HG02870 (cell line): Measurements from ENCODE around the gene HES7.

Experiments
- ATAC-seq: cut with Tn5 transposase; IDR thresholded peaks from one replicate; pipeline ENCODE4 v1.9.1; 2021; ENCODE audit warnings: mild to moderate bottlenecking, moderate library complexity; ENCODE audit not compliant: unreplicated experiment

Gene HES7

DNA sequence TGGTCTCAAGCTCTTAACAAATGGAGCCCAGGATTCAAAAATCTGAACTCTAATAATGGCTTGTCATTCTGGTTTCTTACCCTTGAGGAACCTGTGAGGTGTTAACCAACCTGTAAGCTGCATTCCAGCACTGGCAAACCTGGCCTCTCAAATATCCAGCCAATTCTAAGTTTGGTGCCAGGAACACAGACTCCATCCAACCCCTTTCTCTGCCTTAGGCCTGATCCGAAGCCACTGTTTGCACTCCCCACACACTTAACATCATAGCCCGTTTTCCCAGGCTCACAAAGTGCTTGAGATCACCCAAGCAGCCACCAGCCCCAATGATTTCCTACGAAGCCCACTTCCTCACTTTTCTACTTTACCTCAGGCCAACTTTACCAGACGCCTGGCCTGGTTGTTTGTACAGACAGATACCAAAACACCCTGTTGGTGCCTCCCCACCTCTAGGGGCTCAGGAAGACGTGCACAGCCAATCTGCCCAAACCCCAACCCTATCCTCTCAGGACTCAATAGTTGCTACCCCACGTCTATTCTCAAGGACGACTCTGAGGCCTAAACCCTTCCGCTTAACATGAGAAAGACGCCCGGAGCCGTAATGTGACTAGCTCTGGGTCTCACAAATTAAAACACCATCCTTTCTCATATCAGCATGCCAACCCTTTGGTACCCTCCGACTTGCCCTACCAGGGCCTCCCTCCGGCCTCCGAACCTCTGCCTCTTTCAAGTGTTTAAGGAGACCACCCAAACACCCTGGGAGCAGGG is 31.5 kb upstream of the HES7 start:
- no peak for ATAC-seq

DNA sequence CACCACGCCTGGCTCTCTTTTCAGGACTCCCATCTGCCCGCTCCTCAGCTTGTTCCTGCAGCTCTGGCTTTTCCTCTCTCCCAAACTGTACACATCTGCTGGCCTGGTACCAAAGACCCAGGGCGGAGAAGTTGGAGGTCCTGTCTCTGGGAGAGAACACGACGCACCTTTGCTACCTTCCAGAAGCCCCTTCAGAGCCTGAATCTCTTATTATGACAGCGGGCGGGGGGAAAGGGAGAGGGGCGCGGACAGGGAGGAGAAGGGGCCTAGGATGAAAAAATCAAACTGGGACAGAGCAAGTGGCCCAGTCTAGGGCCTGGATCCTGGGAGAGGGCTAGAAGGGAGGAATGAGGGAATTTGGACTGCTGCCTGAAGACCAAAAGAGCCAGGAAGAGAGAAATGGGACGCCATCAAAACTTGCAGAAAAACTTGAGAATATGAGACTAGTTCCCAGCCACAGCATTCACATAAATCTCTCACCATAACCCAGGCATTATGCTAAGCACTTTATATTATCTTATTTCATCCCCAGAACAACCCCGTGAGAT is 30.8 kb upstream of the HES7 start:
- ATAC-seq = no peak

DNA sequence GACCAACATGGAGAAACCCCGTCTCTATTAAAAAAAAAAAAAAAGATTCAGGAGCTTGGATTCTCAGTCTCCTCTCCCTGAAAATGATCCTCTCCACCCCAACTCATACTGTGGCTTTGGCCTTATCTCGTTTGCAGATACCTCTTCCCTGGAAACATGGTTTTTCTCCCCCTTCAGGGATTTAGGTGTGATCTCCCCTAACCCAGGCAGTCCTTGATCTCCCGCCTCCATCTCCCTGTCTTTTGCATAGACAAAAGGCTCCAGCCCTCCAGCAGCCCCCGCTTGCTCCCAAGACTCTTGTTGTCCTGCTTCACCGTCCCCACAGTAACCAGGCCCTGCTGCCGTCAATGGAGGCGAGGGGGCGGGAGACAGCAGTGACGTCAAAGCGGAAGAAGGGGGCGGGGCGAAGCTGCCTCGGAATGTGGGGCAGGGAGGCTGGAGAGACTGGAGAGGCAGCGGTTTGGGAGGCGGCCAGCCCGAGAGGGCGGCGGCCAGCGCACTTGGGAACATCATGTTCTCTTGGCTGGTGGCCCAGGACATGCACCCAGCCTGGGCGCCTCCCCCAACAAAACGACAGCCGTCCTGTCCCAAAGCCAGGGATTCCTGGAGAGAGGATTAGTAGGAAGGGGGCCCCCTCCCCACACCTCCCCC is 30.2 kb upstream of the HES7 start:
- no peak for ATAC-seq

DNA sequence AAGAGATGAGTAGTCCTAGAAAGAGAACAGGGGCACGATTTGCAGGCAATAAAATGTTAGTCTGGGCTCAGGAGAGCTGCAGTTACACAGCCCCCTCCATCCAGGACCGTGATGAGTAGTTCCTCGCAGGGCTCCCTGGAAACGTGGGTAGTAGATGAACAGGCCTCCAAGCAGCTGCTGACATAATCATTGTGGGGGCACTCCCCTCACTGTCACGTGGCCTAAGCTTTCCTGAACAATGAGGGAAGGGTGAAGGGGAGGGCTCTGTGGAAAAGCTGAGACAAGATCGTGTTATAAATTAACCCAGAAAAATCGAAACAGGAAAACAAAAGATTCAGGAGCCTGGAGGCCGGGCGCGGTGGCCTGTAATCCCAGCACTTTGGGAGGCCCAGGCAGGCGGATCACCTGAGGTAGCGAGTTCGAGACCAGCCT is 29.6 kb upstream of the HES7 start:
- no peak for ATAC-seq

DNA sequence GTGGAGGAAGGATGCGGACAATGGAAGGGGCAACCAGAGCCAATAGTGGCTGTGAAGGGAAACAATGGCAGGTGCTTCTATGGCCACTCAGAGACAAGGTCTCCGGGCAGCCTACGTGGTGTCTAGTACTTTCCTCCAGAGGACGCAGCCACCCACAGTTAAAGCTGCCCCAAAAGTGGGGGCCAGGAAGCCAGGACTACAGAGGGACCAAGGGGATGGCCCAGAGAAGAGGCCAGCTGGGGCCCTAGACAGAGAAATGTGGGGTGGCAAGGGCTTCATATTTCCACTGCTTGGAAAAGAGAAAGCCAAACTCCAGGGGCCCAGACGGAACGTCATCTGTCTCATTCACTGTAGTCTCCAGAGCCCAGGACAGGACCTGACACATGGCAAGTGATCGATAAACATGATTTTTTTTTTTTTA is 29.1 kb upstream of the HES7 start:
- no peak for ATAC-seq

DNA sequence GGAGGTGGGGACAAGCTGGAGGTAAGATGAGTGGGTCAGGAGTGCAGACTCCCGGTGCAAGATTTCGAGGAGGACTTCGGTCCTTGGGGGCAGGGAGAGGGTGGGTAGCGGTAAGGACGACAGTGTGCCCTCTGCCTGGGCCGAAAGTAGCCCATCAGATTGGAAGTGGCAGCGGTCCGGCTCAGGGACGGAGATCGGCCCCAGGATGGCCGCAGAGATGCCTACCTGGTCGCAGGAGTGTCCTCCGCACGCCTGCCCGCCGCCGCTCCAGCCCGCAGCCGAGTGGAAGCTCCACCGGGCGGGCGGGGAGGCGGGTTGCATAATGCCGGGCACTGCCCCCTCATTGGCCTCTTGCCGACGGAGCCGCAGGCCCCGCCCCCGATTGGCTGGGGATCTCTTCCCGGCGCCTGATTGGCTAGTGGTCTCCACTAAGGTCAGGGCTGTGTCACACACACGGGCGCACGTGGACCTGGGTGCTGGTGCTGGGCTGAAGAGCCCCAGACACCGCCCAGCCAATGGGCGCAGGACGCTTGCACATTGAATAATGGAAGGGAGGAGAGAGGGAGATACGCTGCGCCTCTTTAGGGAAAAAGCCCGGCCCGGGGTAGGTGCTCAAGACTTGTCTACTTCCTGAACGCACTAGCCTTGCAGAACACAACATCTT is 28.3 kb upstream of the HES7 start, which contains the start of gene PER1:
PER1 (minus strand) TSS at position 293 of the 664 bp plus-strand sequence. CDS start 1,698 bp downstream, outside the sequence.
- no peak for ATAC-seq

DNA sequence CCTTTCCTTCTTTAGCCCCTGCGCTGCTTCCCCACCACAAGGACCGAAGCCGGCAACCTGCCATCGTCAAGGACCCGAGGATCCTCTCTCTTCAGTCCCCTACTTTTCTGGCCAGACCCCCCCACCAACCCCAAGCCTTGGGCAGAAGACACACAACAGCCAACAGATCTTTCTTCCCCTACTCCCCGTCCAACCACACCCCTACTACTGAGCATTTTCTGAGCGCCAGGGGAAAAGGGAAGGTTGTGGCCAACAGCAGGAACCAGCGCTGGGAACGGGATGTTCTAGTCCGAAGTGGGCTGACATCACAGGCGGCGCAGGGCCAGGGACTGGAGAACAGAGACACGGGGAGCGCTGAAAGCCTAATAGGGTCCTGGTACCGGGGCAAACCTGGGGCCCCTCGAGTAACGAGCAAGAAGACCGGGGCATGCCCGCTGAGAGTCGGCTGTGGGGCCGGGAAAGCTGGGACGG is 27.8 kb upstream of the HES7 start:
- no peak for ATAC-seq

DNA sequence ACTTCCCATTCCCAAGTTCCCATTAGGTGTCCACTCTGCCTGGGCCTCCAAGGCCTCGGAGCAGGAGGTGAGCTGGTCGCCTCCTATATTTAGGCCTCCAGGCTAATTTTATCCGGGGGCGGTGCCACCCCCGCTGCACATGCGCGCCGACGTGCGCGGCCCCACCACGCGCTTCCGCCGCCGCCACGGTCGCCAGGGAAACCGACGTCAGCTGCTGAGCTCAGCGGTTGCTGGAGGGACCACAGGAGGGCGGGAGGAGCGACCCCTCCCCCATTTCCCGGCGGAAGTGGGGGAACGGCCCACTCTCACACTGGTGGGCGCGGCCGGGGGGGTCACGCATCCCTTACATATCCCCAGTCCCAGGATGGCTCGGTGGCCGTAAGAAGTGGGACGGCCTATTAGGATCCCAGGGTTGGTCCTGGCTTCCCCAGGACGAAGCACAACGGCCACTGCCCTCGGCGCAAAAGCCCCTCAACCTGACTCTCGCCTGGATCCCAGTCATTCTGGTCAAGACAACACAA is 27.3 kb upstream of the HES7 start:
- ATAC-seq = peak; percentile 45

DNA sequence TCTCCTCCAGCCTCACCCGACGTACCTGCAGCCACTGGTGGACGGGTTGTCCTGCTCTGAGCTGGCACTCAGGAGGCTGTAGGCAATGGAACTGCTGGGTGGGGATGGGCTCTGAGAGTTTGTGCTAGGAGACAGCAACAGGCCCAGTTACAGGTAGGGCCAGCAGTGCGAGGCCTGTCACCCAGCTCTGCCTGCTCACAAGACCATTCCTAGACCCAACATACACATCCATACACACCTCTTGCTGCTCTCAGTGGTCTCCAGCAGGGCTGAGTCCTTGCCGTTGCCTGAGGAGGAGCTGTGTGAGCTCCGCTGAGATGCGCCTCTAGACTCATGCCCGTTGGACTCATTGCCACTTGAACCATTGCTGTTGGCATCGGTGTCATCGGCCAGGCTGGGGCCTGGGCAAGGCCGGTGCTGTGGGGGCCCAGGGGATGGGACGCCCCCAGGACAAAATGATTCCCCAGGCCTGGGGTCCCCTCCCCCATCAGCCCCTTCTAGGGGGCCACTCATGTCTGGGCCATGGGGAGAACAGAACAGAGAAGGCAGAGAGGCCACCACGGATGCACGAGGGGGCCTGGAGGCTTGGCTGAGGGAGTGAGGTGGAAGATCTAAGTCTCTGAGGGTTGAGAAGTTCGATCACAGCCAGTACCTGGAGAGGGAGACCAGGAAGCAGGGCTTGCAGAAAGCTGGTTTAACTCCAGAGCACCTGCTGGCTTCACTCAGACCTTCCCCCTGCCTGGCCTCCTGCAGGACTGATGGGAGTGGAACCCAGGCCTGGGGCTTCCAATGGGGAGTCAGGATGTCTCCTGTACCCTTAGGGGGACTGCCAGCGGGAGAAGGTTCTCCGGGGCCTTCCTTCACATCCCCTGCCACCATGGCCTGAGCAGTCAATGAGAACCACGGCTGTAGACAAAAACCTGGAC is 26.6 kb upstream of the HES7 start:
- ATAC-seq = no peak

DNA sequence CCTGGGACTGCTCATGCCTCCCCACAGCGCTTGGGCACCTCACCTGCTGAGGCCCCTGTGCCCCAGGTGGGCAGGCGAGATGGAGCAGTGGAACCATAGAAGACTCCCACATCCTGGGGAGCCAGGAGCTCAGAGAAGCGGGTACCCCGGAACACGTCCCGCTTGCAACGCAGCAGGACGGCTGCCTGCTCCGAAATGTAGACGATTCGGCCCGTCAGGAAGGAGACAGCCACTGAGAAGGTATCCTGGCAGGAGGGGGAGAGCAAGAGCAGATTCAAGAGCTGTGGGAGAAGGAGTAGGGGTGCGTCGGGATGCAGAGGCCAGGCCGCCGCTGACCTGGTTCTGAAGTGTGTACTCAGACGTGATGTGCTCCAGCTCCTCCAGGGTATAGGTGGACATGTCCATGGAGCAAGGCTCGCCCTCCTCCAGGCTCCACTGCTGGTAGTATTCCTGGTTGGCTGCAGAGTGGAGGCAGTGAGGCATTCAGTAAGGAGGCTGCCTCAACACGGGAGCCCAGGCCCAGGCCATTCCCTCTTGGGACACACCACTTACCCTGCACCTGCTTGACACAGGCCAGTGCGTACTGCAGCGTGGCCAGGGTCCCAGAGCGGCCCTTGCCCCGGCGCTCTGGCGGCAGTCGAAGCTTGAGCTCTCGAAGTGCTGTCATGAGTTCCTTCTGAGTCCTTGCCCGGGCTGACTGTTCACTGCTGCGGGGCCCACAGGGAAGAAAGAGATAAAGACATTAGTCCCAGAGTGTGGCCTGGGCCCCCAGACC is 25.7 kb upstream of the HES7 start:
- no peak for ATAC-seq

DNA sequence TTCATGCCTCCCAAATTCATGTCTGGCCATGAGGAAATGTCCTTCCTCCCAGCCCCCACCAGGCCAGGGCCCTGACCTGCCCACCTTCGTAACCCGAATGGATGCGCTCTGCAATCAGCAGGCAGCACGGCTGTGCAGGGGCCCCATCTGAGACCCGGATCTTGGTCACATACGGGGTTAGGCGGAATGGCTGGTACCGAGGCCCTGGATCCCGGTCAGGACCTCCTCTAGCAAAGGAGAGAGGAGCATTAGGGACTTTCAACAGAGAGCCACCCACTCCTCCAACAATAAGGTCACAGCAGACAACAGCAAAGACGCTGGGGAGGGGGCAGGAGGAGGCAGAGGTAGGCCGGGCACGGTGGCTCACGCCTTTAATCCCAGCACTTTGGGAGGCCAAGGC is 24.7 kb upstream of the HES7 start:
- no peak for ATAC-seq

DNA sequence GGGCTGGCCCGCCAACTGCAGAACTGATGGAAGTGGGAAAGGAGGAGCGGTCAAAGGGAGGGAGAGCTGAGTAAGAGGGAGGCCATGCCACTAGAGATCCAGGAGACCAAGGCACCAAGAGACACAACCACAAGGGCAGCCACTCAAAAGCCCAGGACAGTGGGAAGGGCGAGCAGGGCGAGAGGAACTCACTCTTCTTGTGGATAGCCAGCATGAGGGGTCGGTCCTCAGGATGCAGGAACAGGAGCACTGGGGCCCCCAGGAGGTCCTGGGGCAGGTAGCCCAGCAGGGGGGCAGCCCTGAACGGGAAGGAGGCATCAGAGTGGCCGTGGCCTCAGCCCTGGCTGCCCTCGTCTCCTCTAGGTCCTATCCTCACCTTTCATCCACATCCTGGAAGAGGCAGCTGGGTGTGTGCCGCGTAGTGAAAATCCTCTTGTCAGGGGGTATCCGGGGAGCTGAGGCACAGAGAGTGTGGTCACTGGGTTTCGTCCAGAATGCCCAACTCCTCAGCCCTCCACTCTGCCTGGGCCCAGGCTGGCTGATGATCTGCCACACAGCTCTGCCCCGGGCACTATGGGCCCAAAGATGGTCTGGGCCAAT is 24.0 kb upstream of the HES7 start:
- no peak for ATAC-seq

DNA sequence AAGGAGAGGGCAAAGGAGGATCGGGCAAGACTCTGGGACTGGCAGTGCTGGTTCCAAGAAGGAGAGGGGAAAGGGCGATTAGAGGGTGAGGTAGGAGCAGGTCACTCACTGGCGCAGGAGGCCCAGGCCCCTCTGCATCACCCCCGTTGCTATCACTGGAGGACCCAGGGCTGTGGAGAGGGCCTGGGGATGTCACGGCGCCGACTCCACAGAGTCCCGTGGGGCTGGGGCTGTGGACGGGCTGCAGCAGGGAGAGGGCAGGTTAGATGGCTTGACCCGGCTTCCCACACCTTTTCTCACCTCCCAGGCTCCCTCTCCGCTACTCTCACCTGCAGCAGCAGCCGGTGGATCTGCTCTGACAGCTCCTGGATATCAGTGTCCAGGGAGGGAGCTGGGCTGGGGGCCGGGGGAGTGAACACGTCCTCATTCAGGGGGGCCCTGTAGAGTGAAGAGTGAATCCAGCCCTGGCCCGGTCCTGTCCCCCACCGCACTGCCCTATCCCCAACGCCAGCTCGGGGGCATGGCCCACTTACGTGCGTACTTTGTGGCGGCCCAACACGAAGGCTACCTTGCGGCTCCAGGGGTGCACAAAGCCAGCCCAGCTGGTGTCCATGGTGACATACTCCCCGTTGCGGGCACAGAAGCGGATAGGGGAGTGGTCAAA is 23.4 kb upstream of the HES7 start:
- no peak for ATAC-seq

DNA sequence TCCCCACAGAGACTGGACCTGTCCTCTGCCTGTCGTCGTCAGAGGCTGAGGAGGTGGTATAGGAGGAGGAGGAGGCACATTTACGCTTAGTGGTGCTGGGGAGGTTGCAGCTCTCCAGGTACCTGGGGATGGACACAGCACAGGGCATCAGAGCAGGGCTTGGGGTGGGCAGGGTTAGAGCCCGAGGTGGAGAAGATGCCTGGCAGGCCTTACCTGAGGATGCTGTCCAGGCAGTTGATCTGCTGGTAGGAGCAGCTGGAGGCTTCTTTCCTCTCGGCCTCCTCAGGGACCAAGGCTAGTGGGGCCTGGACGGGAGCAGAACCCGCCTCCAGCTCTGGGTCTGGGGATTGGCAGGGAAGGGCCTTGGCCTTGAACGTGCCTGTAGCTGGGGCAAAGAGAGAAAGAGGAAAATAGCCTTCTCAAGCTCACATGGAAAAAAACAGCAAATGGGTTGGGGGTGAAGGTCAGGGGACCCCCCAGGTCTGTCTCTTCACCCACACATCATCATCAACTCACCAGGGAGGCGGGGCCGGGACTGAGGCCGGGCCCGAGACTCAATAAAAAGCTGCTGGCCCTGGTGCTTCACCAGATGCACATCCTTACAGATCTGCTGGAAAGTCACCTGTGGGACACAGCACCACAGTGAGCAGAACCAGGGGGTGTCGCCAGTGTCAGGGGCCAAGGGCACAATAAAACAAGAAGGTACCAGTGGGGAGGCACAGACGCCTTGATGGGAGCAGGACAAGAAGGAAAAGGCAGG is 22.7 kb upstream of the HES7 start:
- ATAC-seq = no peak

DNA sequence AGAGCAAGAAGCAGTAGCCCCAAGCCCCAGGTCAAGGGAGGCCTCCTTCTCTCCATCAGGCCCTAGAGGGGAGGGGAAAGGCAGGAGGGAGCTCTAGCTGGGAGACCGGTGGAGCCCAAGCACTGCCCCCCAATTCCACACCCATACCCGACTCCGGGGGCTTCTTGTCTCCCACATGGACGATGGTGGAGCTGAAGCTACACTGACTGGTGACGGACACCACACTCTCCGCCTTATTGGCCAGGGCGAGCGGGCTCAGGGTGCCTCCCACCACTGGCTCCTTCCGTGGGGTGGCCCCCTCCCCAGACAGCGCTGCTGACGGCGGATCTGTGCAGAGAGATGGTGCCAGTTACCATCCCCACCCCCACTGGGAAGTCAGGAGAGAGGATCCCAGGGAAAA is 21.9 kb upstream of the HES7 start:
- no peak for ATAC-seq

DNA sequence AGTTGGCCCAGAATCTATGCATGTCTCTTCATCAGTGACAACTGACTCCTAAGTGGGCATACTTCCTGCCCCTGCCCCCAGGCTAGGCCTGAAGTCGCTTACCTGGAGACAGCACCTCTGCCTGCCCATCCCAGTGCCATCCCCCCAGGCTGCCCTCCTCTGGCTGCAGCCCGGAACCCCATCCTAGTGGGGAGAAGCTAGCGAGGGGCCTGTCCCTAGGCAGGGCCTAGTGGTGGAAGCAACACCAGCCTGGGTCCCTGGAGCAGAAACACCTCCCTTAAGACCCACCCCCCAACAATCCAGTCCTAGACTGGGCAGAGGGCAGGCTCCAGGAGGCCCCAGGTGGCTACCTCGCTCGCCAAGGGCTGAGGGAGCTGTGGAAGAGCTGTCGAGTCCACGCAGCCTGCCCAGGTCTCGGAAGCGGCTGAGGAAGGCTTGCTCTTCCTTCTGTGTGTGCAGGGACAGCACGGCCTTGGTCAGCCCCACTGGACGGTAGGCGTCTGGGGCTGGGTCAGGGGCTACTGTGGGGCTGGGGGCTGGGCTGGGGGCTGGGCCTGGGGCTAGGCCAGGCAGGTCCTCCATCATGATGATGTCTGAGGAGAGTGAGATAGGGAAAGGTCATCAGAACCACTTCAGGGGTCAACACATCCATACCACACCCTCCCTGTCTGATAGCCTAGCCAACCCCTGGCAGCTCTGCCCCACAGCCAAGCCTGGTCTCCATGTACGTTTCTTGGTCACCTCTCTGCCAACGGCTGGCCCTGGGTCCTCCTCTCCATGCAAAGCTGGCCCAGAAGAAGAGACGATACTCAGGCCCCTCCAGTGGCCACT is 20.7 kb upstream of the HES7 start:
- ATAC-seq = no peak
